CD14-positive monocyte (primary cell): ENCODE data around the gene ZNF614. TPM values are rescaled to one million over a fixed set of nuclear protein-coding genes. Genes with fewer than 3 reads are reported as not detected.

Experiments
- DNase-seq, 3 donors: peaks; one replicate each; pipeline ENCODE4 v3.0.0-alpha.2; 2011 to 2022
- H2AFZ ChIP-seq: 2 replicates; pipeline ENCODE4 v1.6.0; 2012; ENCODE audit warnings: mild to moderate bottlenecking, low read depth, low read length, inconsistent platforms; ENCODE audit not compliant: insufficient read depth, poor library complexity, severe bottlenecking
- H3K27ac ChIP-seq, 2 donors: 1 replicate in 1 of 2; 2 replicates in 1 of 2; pipeline ENCODE4 v1.5.1; 2012 to 2013; ENCODE audit warnings: low read length in 2 of 2, control low read depth in 1 of 2, inconsistent platforms in 1 of 2, low read depth in 1 of 2, mild to moderate bottlenecking in 1 of 2
- H3K27me3 ChIP-seq, 2 donors: one replicate each; pipeline versions ENCODE4 v1.6.0 to v1.6.1; 2011 to 2013; ENCODE audit warnings: low read length in 2 of 2; ENCODE audit not compliant: control insufficient read depth in 2 of 2, insufficient read depth in 2 of 2
- H3K36me3 ChIP-seq, 2 donors: replicated peaks in 1 of 2; 1 replicate in 1 of 2; 2 replicates in 1 of 2; pipeline versions ENCODE4 v1.5.1 to v1.6.1; 2012 to 2013; ENCODE audit warnings: low read length in 2 of 2, control low read depth in 1 of 2, inconsistent platforms in 1 of 2, mild to moderate bottlenecking in 1 of 2; ENCODE audit not compliant: insufficient read depth in 2 of 2, control insufficient read depth in 1 of 2
- H3K4me1 ChIP-seq, 2 donors: 1 replicate in 1 of 2; 2 replicates in 1 of 2; pipeline versions ENCODE4 v1.5.1 to v1.6.1; 2012 to 2013; ENCODE audit warnings: low read length in 2 of 2, control low read depth in 1 of 2, inconsistent platforms in 1 of 2, mild to moderate bottlenecking in 1 of 2, moderate library complexity in 1 of 2; ENCODE audit not compliant: insufficient read depth in 2 of 2, control insufficient read depth in 1 of 2
- H3K4me2 ChIP-seq: replicated peaks from 2 replicates; pipeline ENCODE3; 2012; ENCODE audit warnings: low read length, moderate library complexity, mild to moderate bottlenecking; ENCODE audit not compliant: poor library complexity, severe bottlenecking; ENCODE audit errors: extremely low read depth
- H3K4me3 ChIP-seq, 3 experiments: fragments of 200-600 bp in 1 of 3; sonication (generic) in 1 of 3; replicated peaks in 1 of 3; 1 replicate in 2 of 3; 2 replicates in 1 of 3; pipeline ENCODE4 v1.5.1; 2011 to 2013; ENCODE audit warnings: low read length in 3 of 3, mild to moderate bottlenecking in 3 of 3, control low read depth in 2 of 3, low read depth in 2 of 3, inconsistent platforms in 1 of 3, moderate library complexity in 1 of 3
- H3K79me2 ChIP-seq: 2 replicates; pipeline ENCODE4 v1.6.0; 2012; ENCODE audit warnings: mild to moderate bottlenecking, control low read depth, inconsistent platforms, low read length, moderate library complexity; ENCODE audit not compliant: insufficient read depth
- H3K9ac ChIP-seq: 2 replicates; pipeline ENCODE4 v1.6.0; 2017; ENCODE audit warnings: low read length, mild to moderate bottlenecking; ENCODE audit not compliant: insufficient read depth, poor library complexity, severe bottlenecking
- H3K9me3 ChIP-seq, 2 donors: replicated peaks in 1 of 2; 1 replicate in 1 of 2; 2 replicates in 1 of 2; pipeline versions ENCODE4 v1.5.1 to v1.6.1; 2012 to 2013; ENCODE audit warnings: low read length in 2 of 2, control low read depth in 1 of 2; ENCODE audit not compliant: control insufficient read depth in 1 of 2, insufficient read depth in 1 of 2
- H4K20me1 ChIP-seq: 2 replicates; pipeline ENCODE4 v1.6.0; 2012; ENCODE audit warnings: mild to moderate bottlenecking, low read length, control low read depth, moderate library complexity; ENCODE audit not compliant: insufficient read depth
- H3K27ac Mint-ChIP-seq, 7 donors: one replicate each; pipeline ENCODE4 v1.8.0; 2020; ENCODE audit warnings: mild to moderate bottlenecking in 7 of 7, mixed read lengths in 7 of 7, moderate library complexity in 6 of 7, inconsistent platforms in 2 of 7
- H3K27me3 Mint-ChIP-seq, 3 donors: one replicate each; pipeline ENCODE4 v1.8.0; 2021 to 2022; ENCODE audit warnings: low read depth in 3 of 3, mild to moderate bottlenecking in 3 of 3, mixed read lengths in 3 of 3, moderate library complexity in 3 of 3, inconsistent platforms in 1 of 3
- H3K36me3 Mint-ChIP-seq, 2 donors: one replicate each; pipeline ENCODE4 v1.8.0; 2020; ENCODE audit warnings: mixed read lengths in 2 of 2, inconsistent platforms in 1 of 2, mild to moderate bottlenecking in 1 of 2
- H3K4me1 Mint-ChIP-seq: one replicate; pipeline ENCODE4 v1.8.0; 2020; ENCODE audit warnings: mild to moderate bottlenecking, mixed read lengths
- H3K4me3 Mint-ChIP-seq, 2 donors: one replicate each; pipeline ENCODE4 v1.8.0; 2020; ENCODE audit warnings: mild to moderate bottlenecking in 2 of 2, mixed read lengths in 2 of 2, moderate library complexity in 1 of 2
- H3K9me3 Mint-ChIP-seq, 7 donors: one replicate each; pipeline ENCODE4 v1.8.0; 2020 to 2022; ENCODE audit warnings: mixed read lengths in 7 of 7, mild to moderate bottlenecking in 6 of 7, moderate library complexity in 6 of 7, inconsistent platforms in 2 of 7
- WGBS: methylation state at CpG from one replicate; pipeline ENCODE4 v1.1.5; 2013; ENCODE audit warnings: missing lambda C conversion rate; ENCODE audit not compliant: insufficient coverage; 5-methylcytosine and 5-hydroxymethylcytosine counted together
- intact Hi-C, 2 donors: fragments of 100-400 bp; cut with micrococcal nuclease; formaldehyde crosslinking; loops; one replicate each; pipeline versions ENCODE4 v1.15.0 to v1.15.1; 2023
- polyA plus RNA-seq, 3 donors: library from polyadenylated mRNA; depleted of rRNA in 1 of 3; unstranded in 2 of 3; stranded (reverse) in 1 of 3; fragments of 300-500 nt in 2 of 3; fragments of >200 nt in 1 of 3; fragmentation: Illumina TruSeq in 2 of 3; gene quantifications; 1 replicate in 2 of 3; 2 replicates in 1 of 3; pipeline ENCODE4 v1.2.3, GENCODE V29; 2012 to 2021
- TF ChIP-seq, protein P1 (sequence below): fragments of 200-600 bp; IDR thresholded peaks from one replicate; pipeline ENCODE4 v1.8.0; 2022; ENCODE audit warnings: antibody characterized with exemption, mild to moderate bottlenecking

The ZNF614 gene
- polyA plus RNA-seq, 3 donors: 0.65 to 3.1 (median 1.0) TPM

DNA sequence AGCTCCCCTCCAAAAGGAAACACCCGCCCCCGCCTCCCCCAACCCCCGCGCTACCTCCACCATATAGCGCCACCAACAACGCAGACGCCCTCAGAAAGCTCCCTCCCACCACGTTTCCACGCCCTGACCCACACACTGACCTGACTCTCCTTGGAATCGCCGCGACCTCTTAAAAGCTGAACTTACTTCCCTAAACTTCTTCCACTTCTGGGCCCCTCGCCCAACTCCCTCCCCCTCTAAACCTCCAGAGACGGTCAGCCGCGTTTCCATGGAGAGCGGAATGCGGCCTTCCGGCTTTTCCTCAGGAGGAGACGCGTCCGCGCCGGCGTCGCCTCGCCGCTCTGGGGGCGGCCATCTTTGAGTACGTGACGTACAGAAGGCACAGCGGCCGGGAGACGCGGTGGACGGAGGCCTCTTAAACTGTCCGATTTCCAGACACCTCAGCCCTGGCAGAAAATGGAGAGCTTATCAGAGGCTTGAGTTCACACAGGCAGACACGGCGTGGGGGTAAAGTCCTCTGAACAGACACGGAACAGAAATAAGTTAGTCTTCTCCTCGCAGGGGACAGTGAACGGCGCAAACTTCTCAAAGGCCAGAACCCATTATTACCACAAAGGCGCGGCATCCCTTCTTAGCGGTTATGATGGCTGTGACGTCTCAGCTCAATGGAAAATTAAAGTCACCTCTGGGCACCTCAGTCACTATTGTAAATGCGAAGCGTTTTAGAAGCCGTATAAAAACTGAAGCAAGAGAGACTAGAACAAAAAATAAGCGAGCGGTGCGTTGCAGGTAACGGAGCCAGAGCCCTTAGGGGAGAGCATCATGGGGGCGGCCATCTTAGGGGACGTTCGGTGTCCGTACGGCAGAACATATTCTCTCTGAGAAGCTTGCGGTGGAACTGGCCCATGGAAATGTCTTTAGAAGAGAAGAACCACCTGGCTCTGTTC lies 20.6 kb upstream of the ZNF614 start, which contains the start of gene ZNF432:
Gene ZNF432 (minus strand): TSS at position 284 of the 947 bp plus-strand sequence. CDS start 1,970 bp downstream, outside the sequence.
- H3K4me2 ChIP-seq: peak within 1 kb of the TSS; percentile 88
- H3K9me3 Mint-ChIP-seq: peaks cover 31 to 71% (median 52%) of the 10 kb centered on the region in 7 donors
- H3K9me3 ChIP-seq: peaks cover 39 to 50% of the 10 kb centered on the region in 2 donors
- peaks cover 0 to 2% (median 0%) of the 10 kb centered on the region in 3 donors for H3K27me3 Mint-ChIP-seq
- H3K79me2 ChIP-seq: no peaks in the 10 kb centered on the region
- peaks cover 27 to 42% of the 10 kb centered on the region in 2 donors for H3K36me3 Mint-ChIP-seq
- peaks cover 11% of the 10 kb centered on the region for H3K4me1 Mint-ChIP-seq
- peak; percentile 92 to 95 (median 94) for DNase-seq
- no peaks in the 10 kb centered on the region for H3K27me3 ChIP-seq
- H2AFZ ChIP-seq: peak within 1 kb of the TSS; percentile 93
- peak within 1 kb of the TSS; percentile 93 to 96 for H3K27ac ChIP-seq
- H4K20me1 ChIP-seq: no peaks in the 10 kb centered on the region
- TF ChIP-seq, protein P1, sequence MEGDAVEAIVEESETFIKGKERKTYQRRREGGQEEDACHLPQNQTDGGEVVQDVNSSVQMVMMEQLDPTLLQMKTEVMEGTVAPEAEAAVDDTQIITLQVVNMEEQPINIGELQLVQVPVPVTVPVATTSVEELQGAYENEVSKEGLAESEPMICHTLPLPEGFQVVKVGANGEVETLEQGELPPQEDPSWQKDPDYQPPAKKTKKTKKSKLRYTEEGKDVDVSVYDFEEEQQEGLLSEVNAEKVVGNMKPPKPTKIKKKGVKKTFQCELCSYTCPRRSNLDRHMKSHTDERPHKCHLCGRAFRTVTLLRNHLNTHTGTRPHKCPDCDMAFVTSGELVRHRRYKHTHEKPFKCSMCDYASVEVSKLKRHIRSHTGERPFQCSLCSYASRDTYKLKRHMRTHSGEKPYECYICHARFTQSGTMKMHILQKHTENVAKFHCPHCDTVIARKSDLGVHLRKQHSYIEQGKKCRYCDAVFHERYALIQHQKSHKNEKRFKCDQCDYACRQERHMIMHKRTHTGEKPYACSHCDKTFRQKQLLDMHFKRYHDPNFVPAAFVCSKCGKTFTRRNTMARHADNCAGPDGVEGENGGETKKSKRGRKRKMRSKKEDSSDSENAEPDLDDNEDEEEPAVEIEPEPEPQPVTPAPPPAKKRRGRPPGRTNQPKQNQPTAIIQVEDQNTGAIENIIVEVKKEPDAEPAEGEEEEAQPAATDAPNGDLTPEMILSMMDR: no peak
- intact Hi-C loops: loop anchor here (1.0 to 5.0 kb wide), 3 partner anchors 42 to 63 kb away; partner anchors contain the start of genes ZNF350 (in 2 of the 2) and ZNF615 (in 1 of the 2)
- H3K9ac ChIP-seq: peak within 1 kb of the TSS; percentile 87
- H3K27ac Mint-ChIP-seq: peak within 1 kb of the TSS; percentile 97 to 100 (median 99)
- H3K36me3 ChIP-seq: peaks cover 14 to 31% of the 10 kb centered on the region in 2 donors
- peaks cover 11 to 13% of the 10 kb centered on the region in 2 donors for H3K4me1 ChIP-seq
- peak within 1 kb of the TSS; percentile 98 to 99 for H3K4me3 Mint-ChIP-seq
- peak within 1 kb of the TSS; percentile 69 to 94 (median 92) for H3K4me3 ChIP-seq
- WGBS: under 1% methylated on average over 46 of the region's 60 CpGs

DNA sequence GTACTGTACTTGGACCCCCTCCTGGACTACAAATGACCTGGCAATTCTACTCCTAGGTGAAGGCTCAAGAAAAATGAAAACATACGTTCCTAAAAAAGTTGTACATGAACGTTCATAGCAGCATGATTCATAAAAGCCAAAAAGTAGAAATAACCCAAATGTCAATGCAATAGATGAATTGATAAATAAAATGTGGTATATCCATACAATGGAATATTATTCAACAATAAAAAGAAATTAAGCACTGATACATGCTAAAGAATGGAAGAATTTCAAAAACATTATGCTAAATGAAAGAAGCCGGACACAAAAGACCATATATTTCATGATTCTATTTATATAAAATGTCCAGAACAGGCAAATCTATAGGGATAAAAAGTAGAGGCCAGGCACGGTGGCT lies 11.0 kb upstream of the ZNF614 start:
- H3K27ac ChIP-seq: no peak overlapping the region
- H4K20me1 ChIP-seq: no peaks in the 10 kb centered on the region
- peaks cover 70 to 95% of the 10 kb centered on the region in 2 donors for H3K36me3 ChIP-seq
- H3K4me1 Mint-ChIP-seq: no peaks in the 10 kb centered on the region
- no peak for DNase-seq
- H3K4me3 Mint-ChIP-seq: no peak overlapping the region
- peaks cover 86% of the 10 kb centered on the region in 2 donors for H3K36me3 Mint-ChIP-seq
- H3K9ac ChIP-seq: no peak overlapping the region
- H2AFZ ChIP-seq: no peak overlapping the region
- WGBS: 100% methylated on average over 1 of the region's 4 CpGs
- TF ChIP-seq, protein P1: no peak
- H3K79me2 ChIP-seq: no peaks in the 10 kb centered on the region
- H3K9me3 ChIP-seq: peaks cover 52 to 93% of the 10 kb centered on the region in 2 donors
- H3K27me3 Mint-ChIP-seq: no peaks in the 10 kb centered on the region
- H3K4me2 ChIP-seq: no peak overlapping the region
- intact Hi-C loops: loop anchor here in 1 of 2 donors (5.0 kb wide), 1 partner anchor 37 kb away; no protein-coding TSS in a partner anchor
- peaks cover 52 to 90% (median 82%) of the 10 kb centered on the region in 7 donors for H3K9me3 Mint-ChIP-seq
- no peaks in the 10 kb centered on the region for H3K4me1 ChIP-seq
- peak overlapping the region in 1 of 3 experiments; percentile 1 for H3K4me3 ChIP-seq
- H3K27ac Mint-ChIP-seq: no peak overlapping the region
- no peaks in the 10 kb centered on the region for H3K27me3 ChIP-seq
